GM18498 (cell line): ENCODE data around the gene ANAPC2.

Experiments
- ATAC-seq: cut with Tn5 transposase; IDR thresholded peaks from one replicate; pipeline ENCODE4 v1.9.1; 2021; ENCODE audit warnings: mild to moderate bottlenecking, moderate library complexity; ENCODE audit not compliant: unreplicated experiment

Gene ANAPC2

GRCh38 chr9:137176302-137177182 is 11.8 kb downstream of the ANAPC2 start:
- no peak for ATAC-seq

- no peak for ATAC-seq
These were observed 12.9 kb downstream of the ANAPC2 start for GRCh38 chr9:137175345-137175961.

- no peak for ATAC-seq
These were observed 13.6 kb downstream of the ANAPC2 start for GRCh38 chr9:137174722-137175293.

- no peak for ATAC-seq
These were observed 14.3 kb downstream of the ANAPC2 start for GRCh38 chr9:137173796-137174664.

GRCh38 chr9:137172901-137173795 is 15.2 kb downstream of the ANAPC2 start:
- no peak for ATAC-seq

- ATAC-seq = no peak
These were observed 17.0 kb downstream of the ANAPC2 start for GRCh38 chr9:137171149-137171900.

GRCh38 chr9:137170486-137171148 is 17.7 kb downstream of the ANAPC2 start:
- no peak for ATAC-seq

GRCh38 chr9:137169896-137170358 is 18.4 kb downstream of the ANAPC2 start, which contains the start of gene LRRC26:
Gene LRRC26 (minus strand): TSS chr9:137170051. CDS start chr9:137169943, 108 bp downstream.
- ATAC-seq = no peak

- ATAC-seq = no peak
These were observed 19.2 kb downstream of the ANAPC2 start for GRCh38 chr9:137168904-137169856.

- ATAC-seq = no peak
These were observed 19.8 kb downstream of the ANAPC2 start for GRCh38 chr9:137168573-137168903.

- no peak for ATAC-seq
These were observed 20.4 kb downstream of the ANAPC2 start for GRCh38 chr9:137167747-137168572.

GRCh38 chr9:137167277-137167746 is 21.0 kb downstream of the ANAPC2 start:
- no peak for ATAC-seq

GRCh38 chr9:137166380-137167229 is 21.8 kb downstream of the ANAPC2 start:
- ATAC-seq = no peak

- no peak for ATAC-seq
These were observed 23.0 kb downstream of the ANAPC2 start for GRCh38 chr9:137165250-137165836.
